H1 (cell line): ENCODE measurements around the gene LPP. TPM values are rescaled to one million over a fixed set of nuclear protein-coding genes. Genes with fewer than 3 reads are reported as not detected.

Experiments
- CTCF ChIA-PET: fragments of 300-600 bp; sonication (Branson Sonifier 250); formaldehyde crosslinking; loops from one replicate; lab custom pipeline; 2021; ENCODE audit not compliant: partially characterized antibody; lab: Charles Lee
- POLR2A ChIA-PET: fragments of 300-600 bp; sonication (Branson Sonifier 250); formaldehyde crosslinking; loops from one replicate; lab custom pipeline; 2021; ENCODE audit warnings: inconsistent platforms; ENCODE audit not compliant: partially characterized antibody; lab: Charles Lee
- DNase-seq, 2 experiments: peaks; one replicate each; pipeline versions ENCODE4 v3.0.0 to v3.0.0-alpha.2; 2010 to 2022; ENCODE audit warnings: low spot score in 2 of 2, low read depth in 1 of 2, mixed read lengths in 1 of 2
- FAIRE-seq: peaks from 2 replicates; lab custom pipeline; 2011; peaks lifted over from hg19 to GRCh38; lab: Jason Lieb, UNC
- H2AFZ ChIP-seq: 2 replicates; pipeline ENCODE4 v1.8.1; 2012; ENCODE audit warnings: low read length, inconsistent platforms
- H2AK5ac ChIP-seq: 2 replicates; pipeline ENCODE4 v1.6.1; 2013; ENCODE audit warnings: low read depth, low read length
- H2BK120ac ChIP-seq: replicated peaks from 2 replicates; pipeline ENCODE3; 2013; ENCODE audit warnings: low read depth, low read length, inconsistent platforms
- H2BK12ac ChIP-seq: 2 replicates; pipeline ENCODE4 v1.6.1; 2013; ENCODE audit warnings: low read depth, low read length
- H2BK15ac ChIP-seq: 2 replicates; pipeline ENCODE4 v1.6.1; 2013; ENCODE audit warnings: low read length
- H2BK20ac ChIP-seq: 2 replicates; pipeline ENCODE4 v1.6.1; 2013; ENCODE audit warnings: low read length
- H2BK5ac ChIP-seq: 2 replicates; pipeline ENCODE4 v1.6.1; 2013; ENCODE audit warnings: low read depth, low read length
- H3K14ac ChIP-seq: 2 replicates; pipeline ENCODE4 v1.6.1; 2013; ENCODE audit warnings: inconsistent platforms; ENCODE audit not compliant: insufficient read length
- H3K18ac ChIP-seq: 2 replicates; pipeline ENCODE4 v1.6.1; 2013; ENCODE audit warnings: low read length; ENCODE audit errors: extremely low read depth
- H3K23ac ChIP-seq: 2 replicates; pipeline ENCODE4 v1.6.1; 2013; ENCODE audit warnings: inconsistent platforms; ENCODE audit not compliant: insufficient read length
- H3K23me2 ChIP-seq: 2 replicates; pipeline ENCODE4 v1.6.1; 2013; ENCODE audit warnings: low read depth, low read length
- H3K27ac ChIP-seq: 2 replicates; pipeline ENCODE4 v1.6.1; 2011; ENCODE audit warnings: low read depth, low read length, inconsistent platforms
- H3K27me3 ChIP-seq, 4 experiments: replicated peaks in 1 of 4; 1 replicate in 1 of 4; 2 replicates in 3 of 4; pipeline versions ENCODE4 v1.6.1 to v1.8.1; 2011 to 2013; ENCODE audit warnings: low read length in 3 of 4, mild to moderate bottlenecking in 3 of 4, inconsistent platforms in 2 of 4, mixed read lengths in 2 of 4, moderate library complexity in 1 of 4; ENCODE audit not compliant: control insufficient read depth in 3 of 4, insufficient read depth in 3 of 4; ENCODE audit errors: extremely low read depth in 1 of 4
- H3K36me3 ChIP-seq, 4 experiments: 2 replicates each; pipeline versions ENCODE4 v1.6.1 to v1.8.1; 2011 to 2013; ENCODE audit warnings: mild to moderate bottlenecking in 4 of 4, low read length in 3 of 4, moderate library complexity in 2 of 4, control low read depth in 1 of 4, inconsistent platforms in 1 of 4; ENCODE audit not compliant: insufficient read depth in 4 of 4, control insufficient read depth in 2 of 4
- H3K4ac ChIP-seq: replicated peaks from 2 replicates; pipeline ENCODE3; 2013; ENCODE audit warnings: low read length, low read depth, mixed read lengths, inconsistent platforms; ENCODE audit not compliant: insufficient read length
- H3K4me1 ChIP-seq, 4 experiments: replicated peaks in 1 of 4; 1 replicate in 1 of 4; 2 replicates in 3 of 4; pipeline versions ENCODE4 v1.6.1 to v1.8.1; 2011 to 2013; ENCODE audit warnings: low read length in 3 of 4, inconsistent platforms in 2 of 4, mixed read lengths in 1 of 4; ENCODE audit not compliant: insufficient read depth in 4 of 4, control insufficient read depth in 3 of 4
- H3K4me2 ChIP-seq, 2 experiments: 2 replicates each; pipeline versions ENCODE4 v1.6.1 to v1.8.1; 2011 to 2013; ENCODE audit warnings: low read depth in 2 of 2, low read length in 2 of 2, control low read depth in 1 of 2, inconsistent platforms in 1 of 2, mild to moderate bottlenecking in 1 of 2; ENCODE audit not compliant: insufficient read depth in 1 of 2
- H3K4me3 ChIP-seq, 4 experiments: fragments of 200-600, 300-600 bp in 1 of 4; sonication (generic), shearing (Covaris generic), sonication (Bioruptor Twin) in 1 of 4; 2 replicates each; pipeline versions ENCODE4 v1.5.1 to v1.8.1; 2011 to 2016; ENCODE audit warnings: low read length in 4 of 4, low read depth in 3 of 4, control low read depth in 2 of 4, inconsistent platforms in 2 of 4, mild to moderate bottlenecking in 2 of 4, mixed read lengths in 1 of 4, moderate library complexity in 1 of 4; ENCODE audit not compliant: insufficient read depth in 2 of 4; ENCODE audit errors: extremely low read depth in 1 of 4
- H3K56ac ChIP-seq: replicated peaks from 2 replicates; pipeline ENCODE3; 2013; ENCODE audit warnings: low read depth, mild to moderate bottlenecking, mixed read lengths, low read length, inconsistent platforms; ENCODE audit not compliant: insufficient read length
- H3K79me1 ChIP-seq: 2 replicates; pipeline ENCODE4 v1.6.1; 2013; ENCODE audit warnings: low read depth, low read length, control low read depth
- H3K79me2 ChIP-seq, 2 experiments: 2 replicates each; pipeline versions ENCODE4 v1.6.1 to v1.8.1; 2012 to 2013; ENCODE audit warnings: low read length in 2 of 2, mild to moderate bottlenecking in 2 of 2, inconsistent platforms in 1 of 2; ENCODE audit not compliant: insufficient read depth in 2 of 2, control insufficient read depth in 1 of 2
- H3K9ac ChIP-seq, 4 experiments: replicated peaks in 1 of 4; 1 replicate in 1 of 4; 2 replicates in 3 of 4; pipeline versions ENCODE4 v1.6.1 to v1.8.1; 2011 to 2013; ENCODE audit warnings: low read depth in 3 of 4, low read length in 3 of 4, control low read depth in 2 of 4, mild to moderate bottlenecking in 2 of 4, moderate library complexity in 2 of 4, inconsistent platforms in 1 of 4; ENCODE audit errors: extremely low read depth in 1 of 4
- H3K9me3 ChIP-seq, 2 experiments: 2 replicates each; pipeline versions ENCODE4 v1.6.1 to v1.8.1; 2012 to 2013; ENCODE audit warnings: mild to moderate bottlenecking in 2 of 2, moderate library complexity in 2 of 2, control low read depth in 1 of 2, inconsistent platforms in 1 of 2, low read depth in 1 of 2, low read length in 1 of 2, mixed read lengths in 1 of 2; ENCODE audit not compliant: insufficient read depth in 2 of 2
- H4K20me1 ChIP-seq, 2 experiments: replicated peaks in 1 of 2; 2 replicates each; pipeline versions ENCODE3 to v1.8.1; 2011 to 2013; ENCODE audit warnings: inconsistent platforms in 2 of 2, low read length in 2 of 2, mild to moderate bottlenecking in 1 of 2; ENCODE audit not compliant: insufficient read depth in 2 of 2, control insufficient read depth in 1 of 2
- H4K5ac ChIP-seq: 2 replicates; pipeline ENCODE4 v1.6.1; 2013; ENCODE audit warnings: low read length, low read depth, mixed read lengths, inconsistent platforms; ENCODE audit not compliant: insufficient read length
- H4K8ac ChIP-seq: 2 replicates; pipeline ENCODE4 v1.8.0; 2013; ENCODE audit warnings: mild to moderate bottlenecking, moderate library complexity, low read length, inconsistent platforms; ENCODE audit not compliant: insufficient read depth; ENCODE audit errors: extremely low read depth
- H4K91ac ChIP-seq: replicated peaks from 2 replicates; pipeline ENCODE3; 2013; ENCODE audit warnings: low read length, mixed read lengths, inconsistent platforms; ENCODE audit not compliant: insufficient read length
- BCL11A ChIP-seq, 2 experiments: IDR thresholded peaks; one replicate each; pipeline ENCODE4 v1.6.1; 2011; ENCODE audit warnings: low read depth in 2 of 2, low read length in 2 of 2, mild to moderate bottlenecking in 2 of 2
- CTBP2 ChIP-seq: IDR thresholded peaks from 2 replicates; pipeline ENCODE4 v1.7.0; 2011; ENCODE audit warnings: borderline replicate concordance, mild to moderate bottlenecking, moderate library complexity, mixed read lengths, low read length; ENCODE audit not compliant: insufficient read depth, insufficient read length
- GABPA ChIP-seq: IDR thresholded peaks from 2 replicates; pipeline ENCODE4 v1.6.1; 2011; ENCODE audit warnings: mild to moderate bottlenecking, low read length, moderate library complexity, borderline replicate concordance; ENCODE audit not compliant: insufficient read depth
- KDM4A ChIP-seq: IDR thresholded peaks from one replicate; pipeline ENCODE4 v1.7.1; 2012; ENCODE audit warnings: low read depth, mild to moderate bottlenecking, moderate library complexity, low read length, inconsistent platforms; ENCODE audit not compliant: severe bottlenecking
- POLR2A ChIP-seq, 2 experiments: IDR thresholded peaks; 1 replicate in 1 of 2; 2 replicates in 1 of 2; pipeline ENCODE4 v1.6.1; 2011; ENCODE audit warnings: low read depth in 2 of 2, low read length in 2 of 2, mild to moderate bottlenecking in 2 of 2; ENCODE audit errors: control extremely low read depth in 1 of 2
- RBBP5 ChIP-seq: IDR thresholded peaks from 2 replicates; pipeline ENCODE4 v1.7.1; 2012; ENCODE audit warnings: low read depth, mild to moderate bottlenecking, inconsistent platforms, low read length, moderate library complexity, borderline replicate concordance
- RXRA ChIP-seq: IDR thresholded peaks from 2 replicates; pipeline ENCODE4 v1.6.1; 2011; ENCODE audit warnings: low read depth, mild to moderate bottlenecking, low read length, moderate library complexity; ENCODE audit not compliant: insufficient read depth
- SIRT6 ChIP-seq: IDR thresholded peaks from one replicate; pipeline ENCODE4 v1.7.1; 2012; ENCODE audit warnings: low read length, inconsistent platforms
- SP1 ChIP-seq: IDR thresholded peaks from 2 replicates; pipeline ENCODE4 v1.6.1; 2011; ENCODE audit warnings: low read depth, low read length
- SP2 ChIP-seq: IDR thresholded peaks from 2 replicates; pipeline ENCODE4 v1.6.1; 2012; ENCODE audit warnings: mild to moderate bottlenecking, low read length, inconsistent platforms
- TCF12 ChIP-seq: IDR thresholded peaks from 2 replicates; pipeline ENCODE4 v1.6.1; 2011; ENCODE audit warnings: low read depth, mild to moderate bottlenecking, low read length
- TEAD4 ChIP-seq: IDR thresholded peaks from 2 replicates; pipeline ENCODE4 v1.6.1; 2012; ENCODE audit warnings: low read depth, low read length, inconsistent platforms, mixed read lengths
- WGBS, 2 experiments: shearing (Covaris generic) in 1 of 2; methylation state at CpG; one replicate each; pipeline versions ENCODE4 v1.1.6 to v1.1.7; 2013 to 2015; ENCODE audit warnings: low lambda C conversion rate in 2 of 2, mixed read lengths in 2 of 2, inconsistent platforms in 1 of 2, low coverage in 1 of 2, missing lambda C conversion rate in 1 of 2; ENCODE audit not compliant: insufficient replicate concordance in 2 of 2, insufficient coverage in 1 of 2, insufficient read length in 1 of 2; ENCODE audit errors: extremely low coverage in 1 of 2, missing lambda C conversion rate in 1 of 2; 5-methylcytosine and 5-hydroxymethylcytosine counted together
- polyA plus RNA-seq, 7 experiments: library from polyadenylated mRNA; depleted of rRNA in 3 of 7; stranded (reverse) in 5 of 7; unstranded in 2 of 7; fragments of >200 nt in 5 of 7; fragments of 200-250 nt in 2 of 7; gene quantifications; 1 replicate in 5 of 7; 2 replicates in 1 of 7; 4 replicates in 1 of 7; pipeline versions ENCODE4 v1.2.1 to v1.2.3, GENCODE V29; 2011 to 2013; ENCODE audit warnings: missing spikeins in 2 of 7, mixed read lengths in 2 of 7
- total RNA-seq: library from RNA; stranded (reverse); fragmentation: NEBNext Ultra II Directional; extraction: Animal tissue kit (Norgen Biotek cat#: 25700); gene quantifications from 2 replicates; pipeline ENCODE4 v1.2.1, GENCODE V29; 2021
- TF ChIP-seq, protein P1 (sequence below), 3 experiments: IDR thresholded peaks; 1 replicate in 2 of 3; 2 replicates in 1 of 3; pipeline versions ENCODE4 v1.5.1 to v1.6.1; 2011; ENCODE audit warnings: low read length in 3 of 3, mild to moderate bottlenecking in 3 of 3, inconsistent platforms in 2 of 3, low read depth in 1 of 3, moderate library complexity in 1 of 3; ENCODE audit not compliant: insufficient read depth in 1 of 3; ENCODE audit errors: control extremely low read depth in 1 of 3

The LPP gene
- total and polyA plus RNA-seq, 2 of the 8 experiments (the other 6 are each of a cell fraction or from before 2014, with no cell fraction given) = 10.0 to 53.3 TPM

- no peak for FAIRE-seq
- TF ChIP-seq SIRT6 (no peak), BCL11A (IDR thresholded peaks at IDR 0.05; ENCODE audit: low read depth in 2 of 2, low read length in 2 of 2) (no peak), GABPA (no peak), TEAD4 (no peak), SP2 (no peak), TCF12 (no peak), RXRA (no peak), CTBP2 (no peak), POLR2A (IDR thresholded peaks at IDR 0.05; ENCODE audit: control extremely low read depth in 1 of 2, low read depth in 2 of 2, low read length in 2 of 2) (no peak), RBBP5 (no peak), KDM4A (no peak), SP1 (no peak)
- TF ChIP-seq, protein P1, sequence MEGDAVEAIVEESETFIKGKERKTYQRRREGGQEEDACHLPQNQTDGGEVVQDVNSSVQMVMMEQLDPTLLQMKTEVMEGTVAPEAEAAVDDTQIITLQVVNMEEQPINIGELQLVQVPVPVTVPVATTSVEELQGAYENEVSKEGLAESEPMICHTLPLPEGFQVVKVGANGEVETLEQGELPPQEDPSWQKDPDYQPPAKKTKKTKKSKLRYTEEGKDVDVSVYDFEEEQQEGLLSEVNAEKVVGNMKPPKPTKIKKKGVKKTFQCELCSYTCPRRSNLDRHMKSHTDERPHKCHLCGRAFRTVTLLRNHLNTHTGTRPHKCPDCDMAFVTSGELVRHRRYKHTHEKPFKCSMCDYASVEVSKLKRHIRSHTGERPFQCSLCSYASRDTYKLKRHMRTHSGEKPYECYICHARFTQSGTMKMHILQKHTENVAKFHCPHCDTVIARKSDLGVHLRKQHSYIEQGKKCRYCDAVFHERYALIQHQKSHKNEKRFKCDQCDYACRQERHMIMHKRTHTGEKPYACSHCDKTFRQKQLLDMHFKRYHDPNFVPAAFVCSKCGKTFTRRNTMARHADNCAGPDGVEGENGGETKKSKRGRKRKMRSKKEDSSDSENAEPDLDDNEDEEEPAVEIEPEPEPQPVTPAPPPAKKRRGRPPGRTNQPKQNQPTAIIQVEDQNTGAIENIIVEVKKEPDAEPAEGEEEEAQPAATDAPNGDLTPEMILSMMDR (IDR thresholded peaks at IDR 0.05; ENCODE audit: control extremely low read depth in 1 of 3, insufficient read depth in 1 of 3, low read depth in 1 of 3, low read length in 3 of 3) = no peak
Observed at GRCh38 chr3:188807006-188807405, 653.0 kb downstream of the LPP start.

More at GRCh38 chr3:188807006-188807405, 653.0 kb downstream of the LPP start:
- no peak overlapping the region for H3K23ac ChIP-seq
- H3K4ac ChIP-seq = no peak overlapping the region
- H3K4me2 ChIP-seq = no peak overlapping the region
- H3K36me3 ChIP-seq = no peaks in the 10 kb centered on the region; a peak in 1 of 8 replicates
- peaks cover 3 to 14% of the 10 kb centered on the region in 2 experiments; a peak in 3 of 4 replicates for H3K9me3 ChIP-seq
- ChIA-PET CTCF (no interaction called here), POLR2A (no interaction called here)
- WGBS, 2 experiments = 83% methylated on average over 1 of the region's 1 CpG; no CpG with 5 or more reads in 1 of the 2 experiments
- H2BK15ac ChIP-seq = no peak overlapping the region
- H3K79me2 ChIP-seq = no peaks in the 10 kb centered on the region
- no peak overlapping the region for H3K18ac ChIP-seq
- H3K56ac ChIP-seq = no peak overlapping the region
- H3K14ac ChIP-seq = no peak overlapping the region
- no peaks in the 10 kb centered on the region for H3K4me1 ChIP-seq
- no peak overlapping the region for H2BK20ac ChIP-seq
- H4K20me1 ChIP-seq = no peaks in the 10 kb centered on the region
- H3K9ac ChIP-seq = no peak overlapping the region
- no peak overlapping the region for H4K5ac ChIP-seq
- no peak overlapping the region for H2BK120ac ChIP-seq
- H3K23me2 ChIP-seq = no peaks in the 10 kb centered on the region
- H2AK5ac ChIP-seq = no peak overlapping the region
- no peaks in the 10 kb centered on the region for H3K27me3 ChIP-seq
- no peak for DNase-seq
- no peak overlapping the region for H3K4me3 ChIP-seq
- no peak overlapping the region for H2BK12ac ChIP-seq
- H2AFZ ChIP-seq = no peak overlapping the region
- no peaks in the 10 kb centered on the region for H3K79me1 ChIP-seq
- no peak overlapping the region for H2BK5ac ChIP-seq
- no peak overlapping the region for H4K8ac ChIP-seq
- H4K91ac ChIP-seq = no peak overlapping the region
- no peak overlapping the region for H3K27ac ChIP-seq
